CD4-positive, CD25-positive, alpha-beta regulatory T cell (primary cell): ENCODE measurements around the gene ZNF692. TPM values are rescaled to one million over a fixed set of nuclear protein-coding genes. Genes with fewer than 3 reads are reported as not detected.

ENCODE experiments used
- ATAC-seq, 2 donors: fragments of 150-1000 bp; cut with Tn5 transposase; one replicate each; pipeline ENCODE4 v1.10.0; 2021; ENCODE audit warnings: low read depth in 2 of 2, moderate number of reproducible peaks in 2 of 2, moderate library complexity in 1 of 2
- DNase-seq, 3 donors: peaks; one replicate each; pipeline versions ENCODE4 v3.0.0 to v3.0.0-alpha.2; 2012 to 2022; ENCODE audit warnings: mixed read lengths in 1 of 3
- H3K27ac ChIP-seq: one replicate; pipeline ENCODE4 v1.7.0; 2013; ENCODE audit warnings: mild to moderate bottlenecking, low read length; ENCODE audit not compliant: insufficient read depth, poor library complexity, severe bottlenecking
- H3K27me3 ChIP-seq: one replicate; pipeline ENCODE4 v1.7.0; 2013; ENCODE audit warnings: low read length; ENCODE audit not compliant: control insufficient read depth, insufficient read depth
- H3K36me3 ChIP-seq: one replicate; pipeline ENCODE4 v1.7.0; 2013; ENCODE audit warnings: mild to moderate bottlenecking, low read length, moderate library complexity; ENCODE audit not compliant: control insufficient read depth, insufficient read depth
- H3K4me1 ChIP-seq: 2 replicates; pipeline ENCODE4 v1.7.0; 2013; ENCODE audit warnings: mild to moderate bottlenecking, low read length; ENCODE audit not compliant: insufficient read depth, control insufficient read depth, poor library complexity, severe bottlenecking
- H3K4me3 ChIP-seq: one replicate; pipeline ENCODE4 v1.7.0; 2013; ENCODE audit warnings: low read depth, mild to moderate bottlenecking, low read length, moderate library complexity
- H3K9me3 ChIP-seq, 2 experiments: 1 replicate in 1 of 2; 2 replicates in 1 of 2; pipeline ENCODE4 v1.7.0; 2013; ENCODE audit warnings: low read length in 2 of 2, mild to moderate bottlenecking in 1 of 2, moderate library complexity in 1 of 2; ENCODE audit not compliant: control insufficient read depth in 2 of 2
- H3K27ac Mint-ChIP-seq, 3 donors: one replicate each; pipeline ENCODE4 v1.8.0; 2020 to 2022; ENCODE audit warnings: mild to moderate bottlenecking in 3 of 3, mixed read lengths in 3 of 3, moderate library complexity in 2 of 3
- H3K27me3 Mint-ChIP-seq: one replicate; pipeline ENCODE4 v1.8.0; 2022; ENCODE audit warnings: mild to moderate bottlenecking, mixed read lengths
- H3K36me3 Mint-ChIP-seq: one replicate; pipeline ENCODE4 v1.8.0; 2020; ENCODE audit warnings: mixed read lengths
- H3K4me1 Mint-ChIP-seq, 4 donors: one replicate each; pipeline ENCODE4 v1.8.0; 2020 to 2022; ENCODE audit warnings: mixed read lengths in 4 of 4, mild to moderate bottlenecking in 1 of 4
- H3K4me3 Mint-ChIP-seq, 4 donors: one replicate each; pipeline ENCODE4 v1.8.0; 2020 to 2022; ENCODE audit warnings: mild to moderate bottlenecking in 4 of 4, mixed read lengths in 4 of 4, moderate library complexity in 3 of 4
- H3K9me3 Mint-ChIP-seq, 7 donors: one replicate each; pipeline ENCODE4 v1.8.0; 2020 to 2022; ENCODE audit warnings: mixed read lengths in 7 of 7, mild to moderate bottlenecking in 3 of 7, moderate library complexity in 2 of 7
- polyA plus RNA-seq, 4 donors: library from polyadenylated mRNA; unstranded; fragments of 300-500 nt; fragmentation: Illumina TruSeq; gene quantifications; one replicate each; pipeline ENCODE4 v1.2.3, GENCODE V29; 2021
- total RNA-seq: library from RNA; stranded (reverse); gene quantifications from one replicate; pipeline ENCODE4 v1.2.3, GENCODE V29; 2022

ZNF692 gene
- total and polyA plus RNA-seq, 5 donors from 2014 or later, result 6.0 to 50.6 (median 7.7) TPM

GRCh38 chr1:248844526-248844925 lies 14.4 kb downstream of the ZNF692 start:
- H3K4me3 Mint-ChIP-seq, result no peak overlapping the region
- H3K4me1 Mint-ChIP-seq, result peaks cover 7 to 23% (median 14%) of the 10 kb centered on the region in 4 donors
- no peaks in the 10 kb centered on the region for H3K9me3 Mint-ChIP-seq
- Histone ChIP-seq H3K27me3 (no peaks in the 10 kb centered on the region), H3K4me3 (no peak overlapping the region), H3K4me1 (peaks cover 2% of the 10 kb centered on the region), H3K9me3 (no peaks in the 10 kb centered on the region), H3K27ac (no peak overlapping the region), H3K36me3 (peaks cover 48% of the 10 kb centered on the region)
- peaks cover 20% of the 10 kb centered on the region for H3K36me3 Mint-ChIP-seq
- H3K27me3 Mint-ChIP-seq, result no peaks in the 10 kb centered on the region
- DNase-seq (no peak), ATAC-seq (no peak)
- peak overlapping the region in 1 of 3 donors; percentile 12 for H3K27ac Mint-ChIP-seq

- no peak overlapping the region for H3K4me3 ChIP-seq
Measured at GRCh38 chr1:248843687-248844086, 15.2 kb downstream of the ZNF692 start.

GRCh38 chr1:248842781-248843331 lies 16.0 kb downstream of the ZNF692 start:
- peaks cover 7 to 31% (median 20%) of the 10 kb centered on the region in 4 donors for H3K4me1 Mint-ChIP-seq
- peaks cover 14% of the 10 kb centered on the region for H3K36me3 Mint-ChIP-seq
- Histone ChIP-seq H3K9me3 (no peaks in the 10 kb centered on the region), H3K4me1 (peaks cover 10% of the 10 kb centered on the region), H3K27me3 (no peaks in the 10 kb centered on the region), H3K4me3 (no peak overlapping the region), H3K36me3 (peaks cover 32% of the 10 kb centered on the region), H3K27ac (no peak overlapping the region)
- DNase-seq, result no peak
- H3K4me3 Mint-ChIP-seq, result peak overlapping the region in 1 of 4 donors; percentile 35
- peak overlapping the region in 1 of 3 donors; percentile 78 for H3K27ac Mint-ChIP-seq
- no peak for ATAC-seq
- no peaks in the 10 kb centered on the region for H3K9me3 Mint-ChIP-seq
- no peaks in the 10 kb centered on the region for H3K27me3 Mint-ChIP-seq

More at GRCh38 chr1:248843687-248844086, 15.2 kb downstream of the ZNF692 start:
- Mint-ChIP-seq H3K4me1 (peaks cover 7 to 31% (median 20%) of the 10 kb centered on the region in 4 donors), H3K27ac (peak overlapping the region in 1 of 3 donors; percentile 48), H3K9me3 (no peaks in the 10 kb centered on the region), H3K4me3 (no peak overlapping the region), H3K27me3 (no peaks in the 10 kb centered on the region), H3K36me3 (peaks cover 15% of the 10 kb centered on the region)
- no peak for ATAC-seq
- no peak for DNase-seq
- Histone ChIP-seq H3K36me3 (peaks cover 39% of the 10 kb centered on the region), H3K9me3 (no peaks in the 10 kb centered on the region), H3K27ac (no peak overlapping the region), H3K27me3 (no peaks in the 10 kb centered on the region), H3K4me1 (peaks cover 10% of the 10 kb centered on the region)

- peaks cover 25% of the 10 kb centered on the region for H3K36me3 ChIP-seq
- H3K36me3 Mint-ChIP-seq, result peaks cover 12% of the 10 kb centered on the region
- peak overlapping the region in 2 of 3 donors; percentile 11 to 71 for H3K27ac Mint-ChIP-seq
- no peaks in the 10 kb centered on the region for H3K9me3 Mint-ChIP-seq
- H3K4me1 Mint-ChIP-seq, result peaks cover 7 to 34% (median 20%) of the 10 kb centered on the region in 4 donors
- H3K27me3 ChIP-seq, result no peaks in the 10 kb centered on the region
- peak overlapping the region in 2 of 4 donors; percentile 35 to 78 for H3K4me3 Mint-ChIP-seq
- H3K4me3 ChIP-seq, result no peak overlapping the region
- H3K27ac ChIP-seq, result no peak overlapping the region
- DNase-seq, result peak in 2 of 3 donors; percentile 29 to 52
- H3K4me1 ChIP-seq, result peaks cover 16% of the 10 kb centered on the region
- no peak for ATAC-seq
- no peaks in the 10 kb centered on the region for H3K9me3 ChIP-seq
- H3K27me3 Mint-ChIP-seq, result no peaks in the 10 kb centered on the region
Measured at GRCh38 chr1:248841702-248842395, 17.0 kb downstream of the ZNF692 start.

- Histone ChIP-seq H3K27me3 (no peaks in the 10 kb centered on the region), H3K4me3 (no peak overlapping the region), H3K36me3 (peaks cover 16% of the 10 kb centered on the region), H3K4me1 (peaks cover 16% of the 10 kb centered on the region), H3K27ac (no peak overlapping the region), H3K9me3 (no peaks in the 10 kb centered on the region)
- DNase-seq (no peak), ATAC-seq (no peak)
- no peaks in the 10 kb centered on the region for H3K27me3 Mint-ChIP-seq
- peak overlapping the region in 2 of 3 donors; percentile 46 to 71 for H3K27ac Mint-ChIP-seq
- H3K4me3 Mint-ChIP-seq, result peak overlapping the region in 1 of 4 donors; percentile 62
- no peaks in the 10 kb centered on the region for H3K9me3 Mint-ChIP-seq
- H3K4me1 Mint-ChIP-seq, result peaks cover 7 to 34% (median 20%) of the 10 kb centered on the region in 4 donors
- H3K36me3 Mint-ChIP-seq, result peaks cover 7% of the 10 kb centered on the region
Measured at GRCh38 chr1:248840946-248841345, 17.9 kb downstream of the ZNF692 start.

- ATAC-seq (no peak), DNase-seq (no peak)
- Mint-ChIP-seq H3K36me3 (no peaks in the 10 kb centered on the region), H3K4me1 (peaks cover 7 to 34% (median 20%) of the 10 kb centered on the region in 4 donors), H3K27ac (peak overlapping the region in 2 of 3 donors; percentile 89 to 99), H3K9me3 (no peaks in the 10 kb centered on the region), H3K4me3 (peak overlapping the region in 3 of 4 donors; percentile 94 to 97 (median 96)), H3K27me3 (no peaks in the 10 kb centered on the region)
- Histone ChIP-seq H3K4me1 (peaks cover 16% of the 10 kb centered on the region), H3K27ac (peak overlapping the region; percentile 97), H3K36me3 (no peaks in the 10 kb centered on the region), H3K4me3 (peak overlapping the region; percentile 89), H3K9me3 (no peaks in the 10 kb centered on the region), H3K27me3 (peaks cover 4% of the 10 kb centered on the region)
Measured at GRCh38 chr1:248839168-248839555, 19.7 kb downstream of the ZNF692 start.

GRCh38 chr1:248838357-248839167 lies 20.3 kb downstream of the ZNF692 start:
- Histone ChIP-seq H3K27ac (peak overlapping the region; percentile 97), H3K27me3 (peaks cover 7% of the 10 kb centered on the region), H3K36me3 (no peaks in the 10 kb centered on the region), H3K4me3 (peak overlapping the region; percentile 89), H3K4me1 (peaks cover 16% of the 10 kb centered on the region), H3K9me3 (no peaks in the 10 kb centered on the region)
- ATAC-seq (peak; percentile 64 to 67), DNase-seq (peak; percentile 83 to 95 (median 88))
- peak overlapping the region in 2 of 3 donors; percentile 89 to 99 for H3K27ac Mint-ChIP-seq
- H3K4me3 Mint-ChIP-seq, result peak overlapping the region in 3 of 4 donors; percentile 94 to 97 (median 96)
- H3K27me3 Mint-ChIP-seq, result peaks cover 1% of the 10 kb centered on the region
- no peaks in the 10 kb centered on the region for H3K36me3 Mint-ChIP-seq
- no peaks in the 10 kb centered on the region for H3K9me3 Mint-ChIP-seq
- peaks cover 7 to 34% (median 19%) of the 10 kb centered on the region in 4 donors for H3K4me1 Mint-ChIP-seq
